ENCODE data around the gene CRTAC1. TPM values are rescaled to one million over a fixed set of nuclear protein-coding genes. Genes with fewer than 3 reads are reported as not detected.

CRTAC1 gene
- total and polyA plus RNA-seq, 8 donors = 0.24 to 1.3 (median 0.81) TPM

DNA sequence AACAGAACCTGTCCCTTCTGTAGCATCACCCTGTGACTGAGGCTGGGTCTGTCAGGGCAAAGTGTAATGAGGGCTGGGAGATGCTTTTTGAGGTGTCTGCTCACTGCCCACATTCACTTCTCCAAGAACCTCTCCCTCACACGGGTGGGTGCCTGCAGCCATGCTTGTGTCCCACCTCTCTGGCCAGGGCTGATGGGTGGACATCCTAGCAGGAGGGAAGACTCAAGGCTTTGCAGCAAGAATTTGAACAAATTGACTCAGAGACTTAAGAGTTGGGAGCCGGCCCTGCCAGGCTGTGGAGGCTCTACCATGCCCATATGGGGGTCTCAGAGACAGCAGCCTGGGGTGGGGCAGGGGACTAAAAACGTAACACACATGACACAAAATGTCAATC is 147.3 kb downstream of the CRTAC1 start:
- Histone ChIP-seq H3K4me1 (no peaks in the 10 kb centered on the region), H3K9me3 (no peaks in the 10 kb centered on the region), H3K36me3 (no peaks in the 10 kb centered on the region), H3K27me3 (no peaks in the 10 kb centered on the region), H3K4me3 (no peak overlapping the region), H3K27ac (no peak overlapping the region)
- DNase-seq = no peak
- intact Hi-C loops (cut with DNase I) = no loop called here
- WGBS, 2 donors = 52 to 64% methylated on average over 3 of the region's 3 CpGs
- no peak for FAIRE-seq
- no peak for ATAC-seq
- TF ChIP-seq, protein P1, sequence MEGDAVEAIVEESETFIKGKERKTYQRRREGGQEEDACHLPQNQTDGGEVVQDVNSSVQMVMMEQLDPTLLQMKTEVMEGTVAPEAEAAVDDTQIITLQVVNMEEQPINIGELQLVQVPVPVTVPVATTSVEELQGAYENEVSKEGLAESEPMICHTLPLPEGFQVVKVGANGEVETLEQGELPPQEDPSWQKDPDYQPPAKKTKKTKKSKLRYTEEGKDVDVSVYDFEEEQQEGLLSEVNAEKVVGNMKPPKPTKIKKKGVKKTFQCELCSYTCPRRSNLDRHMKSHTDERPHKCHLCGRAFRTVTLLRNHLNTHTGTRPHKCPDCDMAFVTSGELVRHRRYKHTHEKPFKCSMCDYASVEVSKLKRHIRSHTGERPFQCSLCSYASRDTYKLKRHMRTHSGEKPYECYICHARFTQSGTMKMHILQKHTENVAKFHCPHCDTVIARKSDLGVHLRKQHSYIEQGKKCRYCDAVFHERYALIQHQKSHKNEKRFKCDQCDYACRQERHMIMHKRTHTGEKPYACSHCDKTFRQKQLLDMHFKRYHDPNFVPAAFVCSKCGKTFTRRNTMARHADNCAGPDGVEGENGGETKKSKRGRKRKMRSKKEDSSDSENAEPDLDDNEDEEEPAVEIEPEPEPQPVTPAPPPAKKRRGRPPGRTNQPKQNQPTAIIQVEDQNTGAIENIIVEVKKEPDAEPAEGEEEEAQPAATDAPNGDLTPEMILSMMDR (IDR thresholded peaks at IDR 0.05) = no peak

GRCh38 chr10:97882142-97883091 is 148.0 kb downstream of the CRTAC1 start:
- 68 to 72% methylated on average over 11 of the region's 11 CpGs for WGBS, 2 donors
- Histone ChIP-seq H3K27ac (peak overlapping the region in 1 of 4 donors; percentile 13), H3K9me3 (no peaks in the 10 kb centered on the region), H3K36me3 (no peaks in the 10 kb centered on the region), H3K4me3 (no peak overlapping the region), H3K4me1 (no peaks in the 10 kb centered on the region), H3K27me3 (no peaks in the 10 kb centered on the region)
- intact Hi-C loops (cut with DNase I) = no loop called here
- ATAC-seq (peak; percentile 72 to 90 (median 84)), FAIRE-seq (no peak), DNase-seq (peak in 3 of 6 donors; percentile 33 to 67 (median 58))
- TF ChIP-seq, protein P1 (IDR thresholded peaks at IDR 0.05) = no peak

- H3K4me3 ChIP-seq = no peak overlapping the region
- intact Hi-C loops (cut with DNase I) = no loop called here
- WGBS, 2 donors = 94 to 97% methylated on average over 10 of the region's 10 CpGs
- no peaks in the 10 kb centered on the region for H3K9me3 ChIP-seq
- H3K36me3 ChIP-seq = no peaks in the 10 kb centered on the region
- peak in 1 of 6 donors; percentile 27 for DNase-seq
- H3K27ac ChIP-seq = no peak overlapping the region
- TF ChIP-seq, protein P1 (IDR thresholded peaks at IDR 0.05) = no peak
- no peak for ATAC-seq
- H3K27me3 ChIP-seq = no peaks in the 10 kb centered on the region
- FAIRE-seq = no peak
- H3K4me1 ChIP-seq = no peaks in the 10 kb centered on the region
Observed at GRCh38 chr10:97880109-97880508, 150.3 kb downstream of the CRTAC1 start.

DNA sequence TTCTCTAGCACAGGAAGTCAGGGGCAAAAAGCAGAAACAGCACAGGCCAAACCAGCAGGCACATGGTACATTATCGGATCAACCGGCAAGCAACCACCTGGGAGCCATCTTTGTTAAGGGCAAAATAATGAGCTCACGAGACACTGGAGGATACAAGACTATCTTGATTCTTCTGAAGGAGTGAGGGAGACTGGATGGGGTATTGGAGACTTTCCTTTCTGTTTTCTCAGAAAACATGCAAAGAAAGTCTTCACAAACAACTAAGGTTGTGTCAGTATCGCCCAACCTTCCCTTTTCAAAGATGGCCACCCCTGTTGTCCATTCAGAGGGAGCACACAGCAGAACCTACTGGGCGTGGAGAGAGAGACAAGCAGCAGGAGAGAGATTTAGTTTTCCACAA is 151.2 kb downstream of the CRTAC1 start:
- 93 to 98% methylated on average over 5 of the region's 5 CpGs for WGBS, 2 donors
- no peak for ATAC-seq
- H3K4me1 ChIP-seq = no peaks in the 10 kb centered on the region
- no peaks in the 10 kb centered on the region for H3K36me3 ChIP-seq
- intact Hi-C loops (cut with DNase I) = no loop called here
- no peak for FAIRE-seq
- H3K27me3 ChIP-seq = no peaks in the 10 kb centered on the region
- no peaks in the 10 kb centered on the region for H3K9me3 ChIP-seq
- H3K27ac ChIP-seq = no peak overlapping the region
- DNase-seq = peak in 1 of 6 donors; percentile 4
- TF ChIP-seq, protein P1 (IDR thresholded peaks at IDR 0.05) = no peak
- no peak overlapping the region for H3K4me3 ChIP-seq

DNA sequence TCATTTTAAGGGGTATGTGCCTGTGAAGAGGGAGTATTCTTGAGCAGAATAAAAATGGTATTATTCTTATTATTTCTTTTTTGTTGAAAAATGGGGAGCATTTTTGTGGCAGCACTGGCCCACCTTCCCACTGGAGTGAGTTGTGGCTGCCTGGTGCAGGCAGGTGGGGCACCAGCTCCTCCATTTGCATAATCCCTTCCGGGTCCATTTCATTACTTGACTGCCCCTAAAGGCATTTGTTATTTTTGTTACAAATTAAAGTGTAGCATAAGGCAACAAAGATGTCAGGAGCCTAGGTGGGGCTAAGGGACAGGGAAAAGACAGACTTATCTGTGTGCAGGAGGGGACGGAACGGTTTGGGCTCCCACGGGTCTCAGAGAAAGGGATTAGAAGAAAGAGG is 154.0 kb downstream of the CRTAC1 start:
- H3K27ac ChIP-seq = no peak overlapping the region
- WGBS, 2 donors = 77 to 81% methylated on average over 4 of the region's 4 CpGs
- peak in 1 of 6 donors; percentile 9 for DNase-seq
- no peaks in the 10 kb centered on the region for H3K27me3 ChIP-seq
- H3K9me3 ChIP-seq = no peaks in the 10 kb centered on the region
- no peak for ATAC-seq
- intact Hi-C loops (cut with DNase I) = no loop called here
- H3K4me3 ChIP-seq = no peak overlapping the region
- H3K36me3 ChIP-seq = no peaks in the 10 kb centered on the region
- FAIRE-seq = no peak
- no peaks in the 10 kb centered on the region for H3K4me1 ChIP-seq
- TF ChIP-seq, protein P1 (IDR thresholded peaks at IDR 0.05) = no peak
